Vagina (tissue), 2 donors: ENCODE results near the gene ISYNA1. TPM values are rescaled to one million over a fixed set of nuclear protein-coding genes. Genes with fewer than 3 reads are reported as not detected.

Experiments used
- DNase-seq, 2 donors: peaks; one replicate each; pipeline ENCODE4 v3.0.0-alpha.2; 2017; ENCODE audit errors: extremely low spot score in 2 of 2
- H3K27ac ChIP-seq: fragments of 200-600 bp; sonication (generic); one replicate; pipeline ENCODE4 v1.5.1; 2019
- H3K27me3 ChIP-seq: fragments of 200-600 bp; sonication (generic); one replicate; pipeline ENCODE4 v1.5.1; 2019
- H3K36me3 ChIP-seq, 2 donors: fragments of 200-600 bp; sonication (generic); one replicate each; pipeline ENCODE4 v1.5.1; 2017 to 2019
- H3K4me1 ChIP-seq: fragments of 200-600 bp; sonication (generic); one replicate; pipeline ENCODE4 v1.5.1; 2019
- H3K4me3 ChIP-seq, 2 donors: fragments of 200-600 bp; sonication (generic); 1 replicate in 1 of 2; 2 replicates in 1 of 2; pipeline ENCODE4 v1.5.1; 2016 to 2019
- H3K9me3 ChIP-seq: fragments of 200-600 bp; sonication (generic); one replicate; pipeline ENCODE4 v1.5.1; 2019
- POLR2A ChIP-seq, 2 donors: fragments of 450-650 bp; IDR thresholded peaks; one replicate each; pipeline ENCODE4 v1.6.1; 2017; ENCODE audit warnings: antibody characterized with exemption in 2 of 2, mild to moderate bottlenecking in 2 of 2, moderate library complexity in 2 of 2
- POLR2AphosphoS5 ChIP-seq, 2 donors: sonication (generic); formaldehyde crosslinking; IDR thresholded peaks; one replicate each; pipeline ENCODE4 v1.9.0; 2017; ENCODE audit warnings: antibody characterized with exemption in 2 of 2, mild to moderate bottlenecking in 2 of 2, low read depth in 1 of 2; ENCODE audit not compliant: insufficient read depth in 1 of 2
- intact Hi-C: fragments of 100-400 bp; cut with DNase I; formaldehyde crosslinking; loops from one replicate; pipeline ENCODE4 v1.15.1; 2023
- total RNA-seq: library from RNA; depleted of rRNA; stranded (reverse); fragments of >200 nt; gene quantifications from one replicate; pipeline ENCODE4 v1.2.3, GENCODE V29; 2016
- TF ChIP-seq, protein P1 (sequence below), 3 experiments: fragments of 450-650 bp in 2 of 3; fragments of 200-600 bp in 1 of 3; sonication (generic) in 1 of 3; IDR thresholded peaks; one replicate each; pipeline ENCODE4 v1.5.1; 2017 to 2019; ENCODE audit warnings: antibody characterized with exemption in 3 of 3, mild to moderate bottlenecking in 2 of 3, moderate library complexity in 2 of 3

The ISYNA1 gene
- total RNA-seq, 1 donor from 2014 or later: 57.5 TPM

DNA sequence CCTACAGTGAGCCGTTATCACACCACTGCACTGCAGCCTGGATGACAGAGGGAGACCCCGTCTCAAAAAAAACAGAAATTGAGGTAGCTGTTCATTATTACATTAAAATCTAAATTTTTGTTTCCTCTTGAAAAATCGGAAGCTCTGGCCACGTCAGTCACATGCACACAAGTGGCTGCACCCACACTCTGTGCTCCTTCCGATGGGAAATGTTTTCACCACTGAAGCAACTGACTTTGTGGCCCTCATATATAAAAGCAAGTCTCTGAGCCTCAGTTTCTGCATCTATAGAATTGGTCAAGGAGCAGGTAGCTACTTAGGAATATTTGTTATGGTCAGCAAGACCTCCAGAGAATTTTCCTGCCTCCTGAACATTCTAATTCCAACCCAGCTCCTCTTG is 45.0 kb downstream of the ISYNA1 start:
- Histone ChIP-seq H3K4me3 (no peak overlapping the region), H3K4me1 (peaks cover 17% of the 10 kb centered on the region), H3K27me3 (no peaks in the 10 kb centered on the region), H3K27ac (no peak overlapping the region), H3K9me3 (no peaks in the 10 kb centered on the region), H3K36me3 (no peaks in the 10 kb centered on the region)
- TF ChIP-seq POLR2A (IDR thresholded peaks at IDR 0.05) (no peak), POLR2AphosphoS5 (IDR thresholded peaks at IDR 0.05; ENCODE audit: insufficient read depth in 1 of 2, low read depth in 1 of 2) (no peak)
- TF ChIP-seq, protein P1, sequence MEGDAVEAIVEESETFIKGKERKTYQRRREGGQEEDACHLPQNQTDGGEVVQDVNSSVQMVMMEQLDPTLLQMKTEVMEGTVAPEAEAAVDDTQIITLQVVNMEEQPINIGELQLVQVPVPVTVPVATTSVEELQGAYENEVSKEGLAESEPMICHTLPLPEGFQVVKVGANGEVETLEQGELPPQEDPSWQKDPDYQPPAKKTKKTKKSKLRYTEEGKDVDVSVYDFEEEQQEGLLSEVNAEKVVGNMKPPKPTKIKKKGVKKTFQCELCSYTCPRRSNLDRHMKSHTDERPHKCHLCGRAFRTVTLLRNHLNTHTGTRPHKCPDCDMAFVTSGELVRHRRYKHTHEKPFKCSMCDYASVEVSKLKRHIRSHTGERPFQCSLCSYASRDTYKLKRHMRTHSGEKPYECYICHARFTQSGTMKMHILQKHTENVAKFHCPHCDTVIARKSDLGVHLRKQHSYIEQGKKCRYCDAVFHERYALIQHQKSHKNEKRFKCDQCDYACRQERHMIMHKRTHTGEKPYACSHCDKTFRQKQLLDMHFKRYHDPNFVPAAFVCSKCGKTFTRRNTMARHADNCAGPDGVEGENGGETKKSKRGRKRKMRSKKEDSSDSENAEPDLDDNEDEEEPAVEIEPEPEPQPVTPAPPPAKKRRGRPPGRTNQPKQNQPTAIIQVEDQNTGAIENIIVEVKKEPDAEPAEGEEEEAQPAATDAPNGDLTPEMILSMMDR (IDR thresholded peaks at IDR 0.05): no peak
- no peak for DNase-seq
- intact Hi-C loops: no loop called here

DNA sequence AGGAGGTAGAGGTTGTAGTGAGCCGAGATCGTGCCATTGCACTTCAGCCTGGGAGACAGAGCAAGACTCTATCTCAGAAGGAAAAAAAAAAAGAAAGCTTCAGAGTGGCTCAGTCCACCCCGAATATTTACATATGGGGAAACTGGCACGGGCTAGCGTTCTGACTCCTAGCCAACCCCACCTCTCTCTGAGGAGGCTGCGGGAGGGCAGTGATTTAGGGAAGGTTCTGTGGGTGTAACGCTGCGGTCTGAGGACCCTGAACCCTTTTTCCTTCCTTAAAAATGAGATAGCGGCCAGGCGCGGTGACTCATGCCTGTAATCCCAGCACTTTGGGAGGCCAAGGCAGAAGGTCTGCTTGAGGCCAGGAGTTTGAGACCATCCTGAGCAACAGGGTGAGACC is 45.5 kb downstream of the ISYNA1 start:
- TF ChIP-seq POLR2AphosphoS5 (IDR thresholded peaks at IDR 0.05; ENCODE audit: insufficient read depth in 1 of 2, low read depth in 1 of 2) (no peak), POLR2A (IDR thresholded peaks at IDR 0.05) (no peak)
- TF ChIP-seq, protein P1 (IDR thresholded peaks at IDR 0.05): no peak
- intact Hi-C loops: no loop called here
- DNase-seq: no peak
- H3K9me3 ChIP-seq: no peaks in the 10 kb centered on the region
- H3K4me1 ChIP-seq: peaks cover 17% of the 10 kb centered on the region
- no peaks in the 10 kb centered on the region for H3K36me3 ChIP-seq
- H3K27me3 ChIP-seq: no peaks in the 10 kb centered on the region
- no peak overlapping the region for H3K4me3 ChIP-seq
- no peak overlapping the region for H3K27ac ChIP-seq

DNA sequence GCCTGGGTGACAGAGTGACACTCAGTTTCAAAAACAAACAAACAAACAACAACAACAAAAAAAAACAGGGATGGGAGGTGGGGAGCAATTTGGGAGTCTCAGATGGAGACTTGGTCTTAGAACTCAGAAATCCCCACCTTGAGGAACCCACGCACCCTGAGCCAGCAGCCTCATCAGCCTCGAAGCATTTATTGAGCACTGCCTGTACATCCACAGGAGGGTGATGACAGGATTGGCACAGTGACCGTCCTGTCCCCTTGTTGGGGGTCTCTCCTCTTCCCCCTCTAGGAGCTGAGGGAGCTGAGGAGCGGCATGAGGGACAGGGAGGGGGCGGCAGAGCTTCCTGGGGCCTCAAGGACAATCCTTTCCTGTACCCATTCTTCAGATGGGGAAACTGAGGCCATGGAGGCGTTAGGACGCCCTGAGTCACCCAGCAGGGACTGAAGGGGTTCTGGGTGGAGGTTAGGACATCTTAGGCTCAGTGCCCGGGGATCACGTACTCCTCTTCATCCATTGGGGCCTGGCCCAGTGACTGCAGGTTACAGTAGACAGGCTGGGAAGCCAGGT is 46.3 kb downstream of the ISYNA1 start:
- no peak overlapping the region for H3K27ac ChIP-seq
- DNase-seq: no peak
- peaks cover 13% of the 10 kb centered on the region for H3K4me1 ChIP-seq
- no peaks in the 10 kb centered on the region for H3K27me3 ChIP-seq
- no peaks in the 10 kb centered on the region for H3K9me3 ChIP-seq
- no peaks in the 10 kb centered on the region for H3K36me3 ChIP-seq
- H3K4me3 ChIP-seq: no peak overlapping the region
- intact Hi-C loops: no loop called here
- TF ChIP-seq POLR2AphosphoS5 (IDR thresholded peaks at IDR 0.05; ENCODE audit: insufficient read depth in 1 of 2, low read depth in 1 of 2) (no peak), POLR2A (IDR thresholded peaks at IDR 0.05) (no peak)
- TF ChIP-seq, protein P1 (IDR thresholded peaks at IDR 0.05): no peak

DNA sequence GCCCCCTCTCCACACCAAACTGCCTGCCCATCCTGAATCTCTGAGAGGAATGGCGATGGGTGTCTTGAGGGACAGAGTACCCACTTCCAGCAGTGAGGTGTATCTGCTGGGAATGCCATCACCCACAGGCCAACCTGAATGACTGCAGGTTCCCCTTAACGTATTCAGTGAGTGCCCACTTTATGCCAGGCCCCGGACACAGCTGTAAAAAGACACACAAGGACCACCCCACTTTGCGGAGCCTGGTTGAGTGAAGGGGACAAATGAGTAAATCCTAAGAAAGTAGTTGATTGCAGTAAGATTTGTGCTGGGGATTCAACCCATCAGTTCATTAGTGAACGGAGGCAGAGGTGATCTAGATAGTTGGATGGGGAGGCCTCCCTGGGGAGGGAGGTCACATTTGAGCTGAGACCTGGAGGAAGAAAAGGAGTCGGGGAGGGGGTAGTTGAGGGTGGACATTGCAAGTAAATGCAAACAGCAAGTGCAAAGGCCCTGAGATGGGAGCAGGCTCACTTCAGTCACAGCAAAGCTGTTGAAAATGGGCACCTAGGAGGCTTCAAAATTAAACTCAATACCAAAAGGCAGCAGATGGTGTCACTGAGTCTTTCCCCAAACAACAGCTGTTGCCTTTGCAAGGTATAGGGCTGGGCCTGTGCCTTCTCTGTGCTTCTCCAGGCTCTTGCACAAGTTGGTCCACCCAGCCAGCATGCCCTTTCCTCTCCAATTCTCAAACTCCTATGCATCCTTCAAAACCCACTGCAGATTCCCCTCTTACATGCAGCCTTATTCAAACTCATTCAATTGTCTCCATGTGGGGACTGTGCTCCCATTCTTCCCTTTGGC is 47.6 kb downstream of the ISYNA1 start:
- H3K36me3 ChIP-seq: no peaks in the 10 kb centered on the region
- intact Hi-C loops: no loop called here
- H3K4me3 ChIP-seq: no peak overlapping the region
- H3K4me1 ChIP-seq: peaks cover 22% of the 10 kb centered on the region
- no peaks in the 10 kb centered on the region for H3K9me3 ChIP-seq
- DNase-seq: no peak
- H3K27ac ChIP-seq: no peak overlapping the region
- TF ChIP-seq, protein P1 (IDR thresholded peaks at IDR 0.05): no peak
- TF ChIP-seq POLR2AphosphoS5 (IDR thresholded peaks at IDR 0.05; ENCODE audit: insufficient read depth in 1 of 2, low read depth in 1 of 2) (no peak), POLR2A (IDR thresholded peaks at IDR 0.05) (no peak)
- H3K27me3 ChIP-seq: no peaks in the 10 kb centered on the region

DNA sequence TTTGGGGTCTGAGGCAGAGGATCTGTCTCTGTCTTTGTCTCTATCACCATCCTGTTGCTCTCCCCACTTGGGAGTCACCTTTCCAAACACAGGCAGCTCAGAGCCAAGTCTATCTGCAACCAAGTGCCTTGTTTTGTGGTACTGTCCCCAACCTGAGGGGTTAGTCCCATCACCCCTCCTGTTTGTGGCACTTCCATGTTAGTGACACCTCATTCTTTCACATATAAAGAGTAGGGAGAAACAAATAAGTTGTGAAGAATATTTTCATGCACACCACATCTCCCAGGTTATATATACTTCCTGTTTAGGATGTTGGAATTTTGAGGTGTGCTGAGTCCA is 48.2 kb downstream of the ISYNA1 start:
- TF ChIP-seq POLR2A (IDR thresholded peaks at IDR 0.05) (no peak), POLR2AphosphoS5 (IDR thresholded peaks at IDR 0.05; ENCODE audit: insufficient read depth in 1 of 2, low read depth in 1 of 2) (no peak)
- TF ChIP-seq, protein P1 (IDR thresholded peaks at IDR 0.05): no peak
- H3K4me3 ChIP-seq: no peak overlapping the region
- H3K9me3 ChIP-seq: no peaks in the 10 kb centered on the region
- peaks cover 22% of the 10 kb centered on the region for H3K4me1 ChIP-seq
- no peaks in the 10 kb centered on the region for H3K36me3 ChIP-seq
- no peak for DNase-seq
- H3K27ac ChIP-seq: no peak overlapping the region
- intact Hi-C loops: no loop called here
- H3K27me3 ChIP-seq: no peaks in the 10 kb centered on the region
